Measurements from ENCODE around the gene EIF4E3.

- no peak for TF ChIP-seq CTCF (IDR thresholded peaks at IDR 0.05)
- TF ChIP-seq POLR2A (IDR thresholded peaks at IDR 0.05): no peak
Measured at GRCh38 chr3:71695000-71695482, 30.2 kb downstream of the EIF4E3 start.
